HG03103 (cell line): ENCODE data around the gene HEYL.

Source experiments
- ATAC-seq: cut with Tn5 transposase; IDR thresholded peaks from one replicate; pipeline ENCODE4 v1.9.1; 2021; ENCODE audit warnings: low read depth; ENCODE audit not compliant: unreplicated experiment

HEYL gene

GRCh38 chr1:39668111-39668510 is 28.7 kb upstream of the HEYL start:
- no peak for ATAC-seq

GRCh38 chr1:39666772-39667171 is 27.3 kb upstream of the HEYL start:
- ATAC-seq, result peak; percentile 77

GRCh38 chr1:39663559-39663958 is 24.1 kb upstream of the HEYL start:
- no peak for ATAC-seq

- no peak for ATAC-seq
These were observed 23.4 kb upstream of the HEYL start for GRCh38 chr1:39662861-39663260.

- no peak for ATAC-seq
These were observed 20.1 kb upstream of the HEYL start for GRCh38 chr1:39659538-39659937.

- ATAC-seq, result no peak
These were observed 19.7 kb upstream of the HEYL start for GRCh38 chr1:39659110-39659509.

- no peak for ATAC-seq
These were observed 18.6 kb upstream of the HEYL start for GRCh38 chr1:39657923-39658485.

GRCh38 chr1:39657402-39657801 is 18.0 kb upstream of the HEYL start:
- ATAC-seq, result no peak

GRCh38 chr1:39656391-39656790 is 16.9 kb upstream of the HEYL start:
- ATAC-seq, result no peak

GRCh38 chr1:39655578-39656268 is 16.3 kb upstream of the HEYL start:
- ATAC-seq, result no peak

GRCh38 chr1:39654291-39654690 is 14.8 kb upstream of the HEYL start:
- no peak for ATAC-seq

- no peak for ATAC-seq
These were observed 14.1 kb upstream of the HEYL start for GRCh38 chr1:39653546-39654031.

GRCh38 chr1:39652554-39652953 is 13.1 kb upstream of the HEYL start:
- ATAC-seq, result no peak

- ATAC-seq, result no peak
These were observed 12.7 kb upstream of the HEYL start for GRCh38 chr1:39652105-39652504.

GRCh38 chr1:39650431-39650830 is 11.0 kb upstream of the HEYL start:
- no peak for ATAC-seq

GRCh38 chr1:39649636-39650185 is 10.3 kb upstream of the HEYL start:
- no peak for ATAC-seq

- no peak for ATAC-seq
These were observed 9.1 kb upstream of the HEYL start for GRCh38 chr1:39648496-39648895.

GRCh38 chr1:39647247-39647646 is 7.8 kb upstream of the HEYL start:
- no peak for ATAC-seq

- no peak for ATAC-seq
These were observed 7.0 kb upstream of the HEYL start for GRCh38 chr1:39646232-39647081.

GRCh38 chr1:39645411-39646043 is 6.1 kb upstream of the HEYL start:
- ATAC-seq, result no peak

GRCh38 chr1:39643705-39644104 is 4.3 kb upstream of the HEYL start:
- no peak for ATAC-seq
